Measurements from ENCODE around the gene RNF31. TPM values are rescaled to one million over a fixed set of nuclear protein-coding genes. Genes with fewer than 3 reads are reported as not detected.

The RNF31 gene
- total and polyA plus RNA-seq, 2 of the 13 experiments (the other 11 are each of a cell fraction or from before 2014, with no cell fraction given), result 48.2 to 86.8 TPM

- TF ChIP-seq SP4 (CRISPR knock-in tag; IDR thresholded peaks at IDR 0.05) (no peak), ZNF224 (CRISPR knock-in tag; IDR thresholded peaks at IDR 0.05) (no peak), GATAD2A (CRISPR knock-in tag; IDR thresholded peaks at IDR 0.05) (peak; percentile 59; the same call in 1 of the 2 replicates), ZNF317 (CRISPR knock-in tag; IDR thresholded peaks at IDR 0.05) (peak; percentile 73), CEBPB (IDR thresholded peaks at IDR 0.05; ENCODE audit: borderline replicate concordance, low read depth, low read length) (no peak), ZNF879 (CRISPR knock-in tag; IDR thresholded peaks at IDR 0.05) (no peak; the same call in 1 of the 2 replicates), SMARCC2 (IDR thresholded peaks at IDR 0.05) (no peak), TBP (CRISPR knock-in tag; IDR thresholded peaks at IDR 0.05) (peak; percentile 94), ZFP90 (CRISPR knock-in tag; IDR thresholded peaks at IDR 0.05; ENCODE audit: borderline replicate concordance) (peak; percentile 93), ZNF260 (CRISPR knock-in tag; IDR thresholded peaks at IDR 0.05; ENCODE audit: borderline replicate concordance, low read depth) (no peak), ZNF788 (CRISPR knock-in tag; IDR thresholded peaks at IDR 0.05; ENCODE audit: borderline replicate concordance) (peak; percentile 95), ZMYM3 (CRISPR knock-in tag; IDR thresholded peaks at IDR 0.05) (no peak), YEATS4 (CRISPR knock-in tag; IDR thresholded peaks at IDR 0.05; ENCODE audit: borderline replicate concordance) (peak; percentile 93), SNAI1 (CRISPR knock-in tag; IDR thresholded peaks at IDR 0.05; ENCODE audit: borderline replicate concordance) (no peak), ZBTB43 (CRISPR knock-in tag; conservative IDR thresholded peaks at IDR 0.05) (peak; percentile 95), ZBTB7B (CRISPR knock-in tag; IDR thresholded peaks at IDR 0.05) (peak; percentile 84), ARID2 (CRISPR knock-in tag; IDR thresholded peaks at IDR 0.05; ENCODE audit: borderline replicate concordance) (no peak; the same call in 1 of the 2 replicates), ZNF615 (CRISPR knock-in tag; IDR thresholded peaks at IDR 0.05; ENCODE audit: borderline replicate concordance) (no peak), DNMT3B (CRISPR knock-in tag; conservative IDR thresholded peaks at IDR 0.05) (no peak; the same call in 1 of the 2 replicates), ZFX (CRISPR knock-in tag; IDR thresholded peaks at IDR 0.05; ENCODE audit: low read depth) (peak; percentile 95), ZNF12 (CRISPR knock-in tag; IDR thresholded peaks at IDR 0.05) (peak; percentile 78; the same call in 1 of the 2 replicates), KAT2B (IDR thresholded peaks at IDR 0.05; ENCODE audit: borderline replicate concordance, low read depth, low read length) (no peak), NR3C1 (CRISPR knock-in tag; IDR thresholded peaks at IDR 0.05) (peak; percentile 84), BCLAF1 (IDR thresholded peaks at IDR 0.05) (no peak), ZNF24 (IDR thresholded peaks at IDR 0.05) (no peak), RAD51 (IDR thresholded peaks at IDR 0.05; ENCODE audit: borderline replicate concordance) (no peak), SP140L (CRISPR knock-in tag; IDR thresholded peaks at IDR 0.05; ENCODE audit: borderline replicate concordance) (no peak), PAWR (CRISPR knock-in tag; IDR thresholded peaks at IDR 0.05; ENCODE audit: borderline replicate concordance) (no peak)
Measured at GRCh38 chr14:24135834-24136683, 11.2 kb upstream of the RNF31 start, which contains the start of gene PSME1 (continued).

Measured in HepG2 (cell line).